DMS79 (cell line): ENCODE data around the gene AMPD2.
A peak's percentile ranks its signal among the peaks of the same experiment; 100 is the strongest.

Experiments used
- DNase-seq: peaks from one replicate; lab custom pipeline; 2025; lab: John Stamatoyannopoulos, UW

The AMPD2 gene

GRCh38 chr1:109630898-109631512 lies 11.4 kb downstream of the AMPD2 start:
- no peak for DNase-seq

GRCh38 chr1:109631513-109632505 lies 12.2 kb downstream of the AMPD2 start:
- DNase-seq: no peak

- DNase-seq: peak; percentile 88
Observed at GRCh38 chr1:109632671-109633346, 13.2 kb downstream of the AMPD2 start.

- no peak for DNase-seq
Observed at GRCh38 chr1:109634292-109634691, 14.7 kb downstream of the AMPD2 start.

GRCh38 chr1:109634771-109635750 lies 15.4 kb downstream of the AMPD2 start:
- no peak for DNase-seq

- no peak for DNase-seq
Observed at GRCh38 chr1:109635862-109636200, 16.2 kb downstream of the AMPD2 start.

GRCh38 chr1:109636201-109636952 lies 16.7 kb downstream of the AMPD2 start:
- no peak for DNase-seq

- DNase-seq: no peak
Observed at GRCh38 chr1:109637446-109637845, 17.8 kb downstream of the AMPD2 start.

GRCh38 chr1:109639063-109639840 lies 19.6 kb downstream of the AMPD2 start:
- no peak for DNase-seq

- no peak for DNase-seq
Observed at GRCh38 chr1:109639841-109640184, 20.2 kb downstream of the AMPD2 start.

GRCh38 chr1:109640285-109640865 lies 20.7 kb downstream of the AMPD2 start:
- DNase-seq: no peak

GRCh38 chr1:109641078-109641740 lies 21.6 kb downstream of the AMPD2 start:
- no peak for DNase-seq

- no peak for DNase-seq
Observed at GRCh38 chr1:109641861-109642260, 22.2 kb downstream of the AMPD2 start.

- no peak for DNase-seq
Observed at GRCh38 chr1:109642626-109643025, 23.0 kb downstream of the AMPD2 start.

GRCh38 chr1:109643385-109644230 lies 24.0 kb downstream of the AMPD2 start:
- DNase-seq: no peak

GRCh38 chr1:109644670-109645069 lies 25.0 kb downstream of the AMPD2 start:
- DNase-seq: no peak

GRCh38 chr1:109649491-109649914 lies 29.9 kb downstream of the AMPD2 start:
- no peak for DNase-seq

GRCh38 chr1:109650609-109651008 lies 31.0 kb downstream of the AMPD2 start:
- no peak for DNase-seq
